GM12874 (cell line): ENCODE results near the gene DNAH2.

ENCODE experiments used
- TF ChIP-seq, protein P1 (sequence below): IDR thresholded peaks from 2 replicates; pipeline ENCODE4 v1.5.1; 2011; ENCODE audit warnings: low read depth, mild to moderate bottlenecking, control low read depth, low read length, moderate library complexity; ENCODE audit not compliant: insufficient read depth

DNAH2 gene

DNA sequence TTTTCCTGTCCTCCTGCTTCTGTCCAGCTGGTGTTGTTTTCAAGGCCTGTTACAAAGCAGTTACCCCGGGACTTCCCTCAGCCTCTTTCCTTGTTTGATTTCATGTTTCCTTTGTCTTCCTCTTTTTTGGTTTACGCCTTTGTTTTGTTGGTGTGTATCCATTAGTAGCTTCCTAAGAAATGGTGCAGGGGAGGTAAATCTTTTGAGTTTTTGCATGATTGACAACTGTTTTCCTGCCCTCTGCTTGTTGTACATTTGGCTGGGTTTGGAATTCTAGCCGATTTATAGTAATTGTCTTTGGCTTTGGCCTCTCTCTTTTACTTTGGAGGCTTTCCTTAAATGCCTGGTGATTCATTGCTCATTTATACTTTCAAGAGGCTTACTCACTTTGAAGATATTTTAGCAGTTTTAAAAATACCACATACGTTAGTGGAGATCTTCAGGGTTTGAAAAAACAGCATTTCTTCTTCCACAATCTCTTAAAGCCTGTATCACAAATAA is 32.8 kb downstream of the DNAH2 start:
- TF ChIP-seq, protein P1, sequence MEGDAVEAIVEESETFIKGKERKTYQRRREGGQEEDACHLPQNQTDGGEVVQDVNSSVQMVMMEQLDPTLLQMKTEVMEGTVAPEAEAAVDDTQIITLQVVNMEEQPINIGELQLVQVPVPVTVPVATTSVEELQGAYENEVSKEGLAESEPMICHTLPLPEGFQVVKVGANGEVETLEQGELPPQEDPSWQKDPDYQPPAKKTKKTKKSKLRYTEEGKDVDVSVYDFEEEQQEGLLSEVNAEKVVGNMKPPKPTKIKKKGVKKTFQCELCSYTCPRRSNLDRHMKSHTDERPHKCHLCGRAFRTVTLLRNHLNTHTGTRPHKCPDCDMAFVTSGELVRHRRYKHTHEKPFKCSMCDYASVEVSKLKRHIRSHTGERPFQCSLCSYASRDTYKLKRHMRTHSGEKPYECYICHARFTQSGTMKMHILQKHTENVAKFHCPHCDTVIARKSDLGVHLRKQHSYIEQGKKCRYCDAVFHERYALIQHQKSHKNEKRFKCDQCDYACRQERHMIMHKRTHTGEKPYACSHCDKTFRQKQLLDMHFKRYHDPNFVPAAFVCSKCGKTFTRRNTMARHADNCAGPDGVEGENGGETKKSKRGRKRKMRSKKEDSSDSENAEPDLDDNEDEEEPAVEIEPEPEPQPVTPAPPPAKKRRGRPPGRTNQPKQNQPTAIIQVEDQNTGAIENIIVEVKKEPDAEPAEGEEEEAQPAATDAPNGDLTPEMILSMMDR = no peak

DNA sequence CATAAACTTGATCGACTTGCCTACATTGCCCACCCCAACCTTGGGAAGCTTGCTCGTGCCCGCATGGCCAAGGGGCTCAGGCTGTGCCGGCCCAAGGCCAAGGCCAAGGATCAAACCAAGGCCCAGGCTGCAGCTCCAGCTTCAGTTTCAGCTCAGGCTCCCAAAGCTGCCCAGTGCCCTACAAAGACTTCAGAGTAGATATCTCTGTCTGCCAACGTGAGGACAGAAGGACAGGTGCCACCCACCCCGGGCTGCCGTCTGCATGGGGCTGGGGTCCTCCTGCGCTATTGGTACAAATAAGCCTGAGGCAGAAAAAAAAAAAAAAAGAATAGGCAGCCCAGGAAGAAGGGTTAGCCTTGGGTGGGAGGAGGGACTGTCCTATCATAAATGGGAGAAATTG is 37.1 kb downstream of the DNAH2 start:
- TF ChIP-seq, protein P1 = no peak

DNA sequence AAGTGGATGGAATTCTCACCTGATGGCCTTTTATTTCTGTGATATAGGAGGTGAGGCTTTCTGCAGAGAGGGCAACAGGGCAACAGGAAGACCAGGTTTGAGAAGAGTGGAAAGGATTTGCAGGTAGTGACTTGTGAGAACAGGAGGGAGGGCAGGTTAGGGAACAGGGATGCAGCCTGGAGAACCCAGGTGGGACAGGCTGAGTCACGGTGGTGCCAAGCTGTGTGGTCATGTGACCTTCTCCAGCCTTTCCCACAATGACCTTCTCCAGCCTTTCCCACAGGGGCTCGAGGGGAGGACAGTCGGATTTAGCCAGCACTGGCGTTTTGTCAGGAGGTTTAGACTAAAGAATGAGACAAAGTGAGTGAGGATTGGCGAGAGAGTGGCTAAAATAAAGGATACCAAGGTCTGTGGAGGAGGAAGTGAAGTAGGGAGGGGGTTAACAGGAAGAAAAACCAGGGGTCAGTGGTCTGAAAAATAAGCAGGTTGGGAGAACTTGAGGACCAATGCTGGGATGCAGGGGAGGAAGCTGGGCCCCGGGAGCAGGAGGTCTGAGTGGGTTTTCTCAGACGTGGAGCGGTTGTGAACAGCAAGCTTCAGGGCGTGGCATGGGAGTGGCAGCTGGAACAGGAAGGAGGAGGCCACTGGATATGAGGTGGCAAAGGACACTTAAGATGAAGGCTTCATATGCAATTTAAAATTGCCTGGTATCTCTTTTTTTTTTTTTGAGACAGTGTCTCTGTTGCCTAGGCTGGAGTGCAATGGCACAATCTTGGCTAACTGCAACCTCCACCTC is 37.7 kb downstream of the DNAH2 start:
- TF ChIP-seq, protein P1 = no peak

DNA sequence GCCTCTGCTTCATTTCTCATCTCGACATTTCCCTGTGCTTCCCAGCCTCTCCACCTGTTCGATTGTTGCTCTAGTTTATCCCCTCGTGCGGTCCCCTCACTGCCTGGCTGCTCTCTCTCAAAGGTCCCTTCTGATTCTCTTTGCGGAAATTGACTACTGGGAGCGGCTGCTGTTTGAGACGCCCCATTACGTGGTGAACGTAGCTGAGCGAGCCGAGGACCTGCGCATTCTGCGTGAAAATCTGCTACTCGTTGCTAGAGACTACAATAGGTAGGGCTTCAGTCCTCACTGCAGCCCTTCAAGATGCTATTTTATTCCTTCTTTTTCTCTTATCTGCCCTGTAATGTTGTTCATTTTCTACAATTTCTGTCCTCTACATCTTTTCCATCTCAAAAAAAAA is 39.4 kb downstream of the DNAH2 start:
- TF ChIP-seq, protein P1 = no peak

DNA sequence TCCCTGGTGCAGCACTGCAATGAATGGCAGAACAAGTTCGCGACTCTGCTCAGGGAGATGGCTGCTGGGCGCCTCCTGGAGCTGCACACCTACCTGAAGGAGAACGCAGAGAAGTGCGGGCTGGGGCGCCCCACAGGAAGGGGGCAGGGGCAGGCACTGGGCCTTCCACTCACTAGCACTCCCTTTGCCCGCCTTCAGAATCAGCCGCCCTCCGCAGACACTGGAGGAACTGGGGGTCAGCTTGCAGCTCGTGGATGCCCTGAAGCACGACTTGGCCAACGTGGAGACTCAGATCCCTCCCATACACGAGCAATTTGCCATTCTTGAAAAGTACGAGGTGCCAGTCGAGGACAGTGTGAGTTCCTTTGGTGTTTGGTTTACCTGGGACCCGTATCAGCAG is 46.4 kb downstream of the DNAH2 start:
- TF ChIP-seq, protein P1 = no peak

DNA sequence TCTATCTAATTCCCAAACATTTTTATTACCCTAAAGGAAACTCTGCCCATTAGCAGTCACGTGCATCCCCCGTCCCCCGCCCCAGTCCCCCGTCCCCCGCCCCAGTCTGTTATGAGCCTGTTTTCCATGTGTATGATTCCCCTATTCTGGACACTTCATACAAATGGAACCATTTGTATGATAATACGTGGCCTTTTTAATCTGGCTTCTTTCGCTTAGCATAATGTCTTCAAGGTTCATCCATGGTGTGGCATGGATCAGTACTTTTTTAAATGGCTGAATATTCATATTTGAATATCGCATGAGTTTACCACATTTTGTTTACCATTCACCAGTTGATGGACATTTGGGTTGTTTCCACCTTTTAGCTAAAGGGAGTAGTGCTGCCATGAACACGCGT is 49.5 kb downstream of the DNAH2 start:
- TF ChIP-seq, protein P1 = no peak

DNA sequence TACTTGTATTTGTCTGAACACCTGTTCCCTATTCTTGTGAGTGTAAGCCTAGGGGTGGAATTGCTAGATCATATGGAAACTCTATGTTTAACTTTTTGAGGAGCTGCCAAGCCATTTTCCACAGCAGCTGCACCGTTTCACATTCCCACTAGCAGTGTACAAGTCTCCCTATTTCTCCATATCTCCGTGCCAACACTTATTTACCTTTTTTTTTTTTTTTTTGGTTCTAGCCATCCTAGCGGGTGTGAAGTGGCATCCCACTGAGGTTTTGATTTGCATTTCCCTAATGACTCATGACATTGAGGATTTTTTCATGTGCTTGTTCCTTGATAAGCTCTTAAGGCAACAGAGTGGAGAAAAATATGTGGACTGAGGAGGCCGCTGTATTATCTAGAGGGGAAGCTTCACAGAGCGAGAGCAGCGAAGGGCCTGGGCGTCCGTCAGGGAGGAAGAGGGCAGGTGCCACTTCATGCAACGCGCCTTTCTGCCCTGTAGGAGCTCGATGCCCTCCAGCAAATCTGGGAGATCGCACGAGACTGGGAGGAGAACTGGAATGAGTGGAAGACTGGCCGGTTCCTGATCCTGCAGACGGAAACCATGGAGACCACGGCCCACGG is 50.0 kb downstream of the DNAH2 start:
- TF ChIP-seq, protein P1 = no peak
